HUES64 (cell line): ENCODE data around the gene PPP2R2B.

Experiments
- H3K27ac ChIP-seq: 2 replicates; pipeline ENCODE4 v1.7.0; 2013; ENCODE audit warnings: low read depth, low read length, inconsistent platforms
- H3K27me3 ChIP-seq: 2 replicates; pipeline ENCODE4 v1.6.1; 2013; ENCODE audit warnings: mild to moderate bottlenecking, low read length; ENCODE audit not compliant: insufficient read depth
- H3K36me3 ChIP-seq: 2 replicates; pipeline ENCODE4 v1.6.1; 2013; ENCODE audit warnings: mild to moderate bottlenecking, low read length; ENCODE audit not compliant: insufficient read depth
- H3K4me1 ChIP-seq: 2 replicates; pipeline ENCODE4 v1.6.1; 2013; ENCODE audit warnings: mild to moderate bottlenecking, low read length, moderate library complexity; ENCODE audit not compliant: insufficient read depth
- H3K4me3 ChIP-seq: 2 replicates; pipeline ENCODE4 v1.5.1; 2013; ENCODE audit warnings: mild to moderate bottlenecking, low read length, moderate library complexity
- H3K9ac ChIP-seq: 2 replicates; pipeline ENCODE4 v1.6.1; 2013; ENCODE audit warnings: mild to moderate bottlenecking, low read depth, low read length
- H3K9me3 ChIP-seq: 2 replicates; pipeline ENCODE4 v1.6.1; 2013; ENCODE audit warnings: low read depth, low read length; ENCODE audit not compliant: insufficient read depth
- WGBS: fragments of 150-250, 120-280 bp; methylation state at CpG from one replicate; pipeline ENCODE4 v1.1.7; 2013; ENCODE audit warnings: missing lambda C conversion rate; 5-methylcytosine and 5-hydroxymethylcytosine counted together

The PPP2R2B gene

GRCh38 chr5:146599261-146599660 is 279.3 kb downstream of the PPP2R2B start:
- no peak overlapping the region for H3K9ac ChIP-seq
- 94% methylated on average over 1 of the region's 1 CpG for WGBS

GRCh38 chr5:146595088-146595487 is 283.5 kb downstream of the PPP2R2B start:
- H3K9me3 ChIP-seq: no peaks in the 10 kb centered on the region
- no peaks in the 10 kb centered on the region for H3K4me1 ChIP-seq
- H3K27me3 ChIP-seq: no peaks in the 10 kb centered on the region
- H3K4me3 ChIP-seq: no peak overlapping the region
- 82% methylated on average over 2 of the region's 2 CpGs for WGBS
- H3K9ac ChIP-seq: no peak overlapping the region
- peaks cover 16% of the 10 kb centered on the region for H3K36me3 ChIP-seq
- H3K27ac ChIP-seq: no peak overlapping the region

More at GRCh38 chr5:146599261-146599660, 279.3 kb downstream of the PPP2R2B start:
- Histone ChIP-seq H3K9me3 (no peaks in the 10 kb centered on the region), H3K4me3 (no peak overlapping the region), H3K36me3 (peaks cover 5% of the 10 kb centered on the region), H3K4me1 (no peaks in the 10 kb centered on the region), H3K27ac (no peak overlapping the region), H3K27me3 (no peaks in the 10 kb centered on the region)

GRCh38 chr5:146592352-146592751 is 286.2 kb downstream of the PPP2R2B start:
- WGBS: 93% methylated on average over 2 of the region's 2 CpGs
- Histone ChIP-seq H3K9ac (no peak overlapping the region), H3K36me3 (peaks cover 11% of the 10 kb centered on the region), H3K27ac (no peak overlapping the region), H3K9me3 (no peaks in the 10 kb centered on the region), H3K4me3 (no peak overlapping the region), H3K27me3 (no peaks in the 10 kb centered on the region), H3K4me1 (no peaks in the 10 kb centered on the region)

- no peaks in the 10 kb centered on the region for H3K4me1 ChIP-seq
- no peak overlapping the region for H3K27ac ChIP-seq
- H3K9ac ChIP-seq: no peak overlapping the region
- peaks cover 11% of the 10 kb centered on the region; the same call in 1 of the 2 replicates for H3K36me3 ChIP-seq
- H3K9me3 ChIP-seq: no peaks in the 10 kb centered on the region
- H3K27me3 ChIP-seq: no peaks in the 10 kb centered on the region
- WGBS: 88% methylated on average over 3 of the region's 3 CpGs
- no peak overlapping the region for H3K4me3 ChIP-seq
Measured at GRCh38 chr5:146589028-146589345, 289.6 kb downstream of the PPP2R2B start.

GRCh38 chr5:146588331-146589027 is 290.1 kb downstream of the PPP2R2B start:
- Histone ChIP-seq H3K4me3 (no peak overlapping the region), H3K9ac (no peak overlapping the region), H3K9me3 (no peaks in the 10 kb centered on the region), H3K27me3 (no peaks in the 10 kb centered on the region), H3K4me1 (no peaks in the 10 kb centered on the region), H3K36me3 (peaks cover 11% of the 10 kb centered on the region; the same call in 1 of the 2 replicates), H3K27ac (no peak overlapping the region)
- 96% methylated on average over 2 of the region's 2 CpGs for WGBS

GRCh38 chr5:146586752-146587151 is 291.8 kb downstream of the PPP2R2B start:
- no peak overlapping the region for H3K9ac ChIP-seq
- no peaks in the 10 kb centered on the region for H3K4me1 ChIP-seq
- H3K36me3 ChIP-seq: no peaks in the 10 kb centered on the region
- no peak overlapping the region for H3K4me3 ChIP-seq
- no peaks in the 10 kb centered on the region for H3K9me3 ChIP-seq
- H3K27me3 ChIP-seq: no peaks in the 10 kb centered on the region
- no peak overlapping the region for H3K27ac ChIP-seq
- WGBS: 96% methylated on average over 5 of the region's 5 CpGs

GRCh38 chr5:146584750-146585149 is 293.8 kb downstream of the PPP2R2B start:
- Histone ChIP-seq H3K4me1 (no peaks in the 10 kb centered on the region), H3K4me3 (no peak overlapping the region), H3K27me3 (no peaks in the 10 kb centered on the region), H3K27ac (no peak overlapping the region), H3K9ac (no peak overlapping the region), H3K9me3 (no peaks in the 10 kb centered on the region), H3K36me3 (no peaks in the 10 kb centered on the region)
- 97% methylated on average over 2 of the region's 2 CpGs for WGBS

GRCh38 chr5:146582051-146582596 is 296.4 kb downstream of the PPP2R2B start:
- H3K4me3 ChIP-seq: no peak overlapping the region
- H3K27ac ChIP-seq: no peak overlapping the region
- no peaks in the 10 kb centered on the region for H3K9me3 ChIP-seq
- no peak overlapping the region for H3K9ac ChIP-seq
- H3K4me1 ChIP-seq: no peaks in the 10 kb centered on the region
- no peaks in the 10 kb centered on the region for H3K36me3 ChIP-seq
- no peaks in the 10 kb centered on the region for H3K27me3 ChIP-seq

- 90% methylated on average over 1 of the region's 3 CpGs for WGBS
- H3K4me1 ChIP-seq: no peaks in the 10 kb centered on the region
- peaks cover 5% of the 10 kb centered on the region for H3K9me3 ChIP-seq
- no peak overlapping the region for H3K4me3 ChIP-seq
- H3K36me3 ChIP-seq: no peaks in the 10 kb centered on the region
- H3K9ac ChIP-seq: no peak overlapping the region
- no peaks in the 10 kb centered on the region for H3K27me3 ChIP-seq
- H3K27ac ChIP-seq: no peak overlapping the region
Measured at GRCh38 chr5:146580237-146580636, 298.3 kb downstream of the PPP2R2B start.

GRCh38 chr5:146574713-146575112 is 303.8 kb downstream of the PPP2R2B start:
- H3K9me3 ChIP-seq: peaks cover 15% of the 10 kb centered on the region
- H3K27me3 ChIP-seq: no peaks in the 10 kb centered on the region
- H3K4me1 ChIP-seq: no peaks in the 10 kb centered on the region
- H3K4me3 ChIP-seq: no peak overlapping the region
- no peak overlapping the region for H3K27ac ChIP-seq
- H3K9ac ChIP-seq: no peak overlapping the region
- WGBS: 89% methylated on average over 1 of the region's 1 CpG
- H3K36me3 ChIP-seq: no peaks in the 10 kb centered on the region

GRCh38 chr5:146568161-146568560 is 310.4 kb downstream of the PPP2R2B start:
- Histone ChIP-seq H3K27ac (no peak overlapping the region), H3K36me3 (no peaks in the 10 kb centered on the region), H3K4me1 (peaks cover 9% of the 10 kb centered on the region; the same call in 1 of the 2 replicates), H3K4me3 (no peak overlapping the region), H3K9me3 (peaks cover 4% of the 10 kb centered on the region; the same call in 1 of the 2 replicates), H3K27me3 (no peaks in the 10 kb centered on the region), H3K9ac (no peak overlapping the region)
- no CpG with 5 or more reads among the region's 2 CpGs for WGBS
